GM18951 (cell line): ENCODE results near the gene OR52A1.
"Not testable (repeated sequence)": the region's sequence is repeated elsewhere in the genome, so short reads cannot be mapped to it uniquely, and the experiment has no call there.

Source experiments
- POLR2A ChIP-seq: IDR thresholded peaks from 4 replicates; pipeline ENCODE4 v1.6.1; 2011; ENCODE audit warnings: mild to moderate bottlenecking; ENCODE audit not compliant: insufficient read length, insufficient read depth; ENCODE audit errors: extremely low read depth
- in situ Hi-C: fragments of 300-500 bp; cut with MboI; formaldehyde crosslinking; loops from one replicate; pipeline ENCODE4 v1.12.0; 2022; ENCODE audit warnings: low sequenced_read_pairs, mixed read lengths, inconsistent platforms; ENCODE audit not compliant: unreplicated experiment

Gene OR52A1

DNA sequence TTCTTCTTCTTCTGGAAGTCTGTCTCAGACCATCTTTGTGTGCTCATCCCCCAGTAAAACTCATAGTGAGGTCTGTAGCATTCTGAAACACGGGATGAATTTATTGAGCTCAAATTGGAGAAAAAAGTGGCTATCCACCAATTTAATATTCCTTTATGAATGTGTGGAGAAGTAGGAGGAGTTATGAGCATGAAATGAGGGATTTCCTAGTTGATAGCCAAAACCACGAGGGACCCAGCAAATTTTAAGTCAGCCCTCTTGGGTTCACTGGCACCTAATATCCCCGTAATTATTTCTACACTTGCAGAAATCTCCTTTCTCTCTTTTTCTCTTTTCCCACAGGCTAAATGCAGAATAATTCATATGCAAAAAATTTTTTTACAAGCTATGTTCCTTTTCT lies at the start of gene OR52A1:
OR52A1 (minus strand) TSS at position 101 of the 400 bp plus-strand sequence. CDS start 2,388 bp downstream, outside the sequence.
- no peak for TF ChIP-seq POLR2A
- in situ Hi-C loops = no loop called here

DNA sequence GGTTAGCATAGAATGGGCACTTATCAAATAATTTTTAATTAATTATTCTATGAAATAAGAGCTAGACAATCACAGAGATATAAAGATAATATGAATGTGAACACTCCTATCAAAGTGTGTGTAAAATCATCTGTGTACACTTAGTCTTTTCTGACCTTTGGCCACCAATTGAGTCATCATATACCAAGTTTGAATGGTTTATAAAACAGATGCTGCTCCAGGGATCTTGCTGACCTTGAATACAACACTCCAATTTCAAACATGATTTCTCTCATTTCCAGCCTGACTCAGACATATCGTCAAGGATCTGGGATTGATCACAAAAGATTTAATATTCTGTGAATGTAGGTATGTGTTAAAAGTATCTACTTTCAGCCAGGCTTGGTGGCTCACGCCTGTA lies 48.8 kb upstream of the OR52A1 start:
- no peak for TF ChIP-seq POLR2A
- in situ Hi-C loops = loop anchor here (10.0 kb wide), 1 partner anchor 161 kb away; no protein-coding TSS in a partner anchor

DNA sequence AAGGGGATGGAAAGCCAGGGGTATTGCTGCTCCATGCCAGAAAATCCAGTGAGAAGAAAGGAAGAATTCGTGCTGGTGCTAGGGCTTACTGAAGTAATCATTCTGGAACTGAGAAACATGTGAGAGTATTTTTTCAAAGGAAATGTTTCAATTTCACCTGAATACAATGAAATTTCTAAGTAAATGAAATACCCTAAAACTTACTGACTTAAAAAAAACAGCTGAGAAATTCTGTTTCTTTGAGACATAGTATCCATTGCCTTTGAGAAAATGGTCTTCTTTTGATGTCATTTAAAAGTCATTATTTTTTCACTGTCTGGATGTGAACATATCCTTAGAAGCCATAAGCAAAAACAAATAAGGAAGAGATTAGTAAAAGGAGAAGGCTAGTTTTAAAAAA lies 46.0 kb upstream of the OR52A1 start, which contains the start of gene OR51V1:
OR51V1 (minus strand) TSS at position 101 of the 400 bp plus-strand sequence; CDS start at position 101, 0 bp downstream.
- in situ Hi-C loops = loop anchor here (10.0 kb wide), 1 partner anchor 164 kb away; no protein-coding TSS in a partner anchor
- TF ChIP-seq POLR2A = no peak

DNA sequence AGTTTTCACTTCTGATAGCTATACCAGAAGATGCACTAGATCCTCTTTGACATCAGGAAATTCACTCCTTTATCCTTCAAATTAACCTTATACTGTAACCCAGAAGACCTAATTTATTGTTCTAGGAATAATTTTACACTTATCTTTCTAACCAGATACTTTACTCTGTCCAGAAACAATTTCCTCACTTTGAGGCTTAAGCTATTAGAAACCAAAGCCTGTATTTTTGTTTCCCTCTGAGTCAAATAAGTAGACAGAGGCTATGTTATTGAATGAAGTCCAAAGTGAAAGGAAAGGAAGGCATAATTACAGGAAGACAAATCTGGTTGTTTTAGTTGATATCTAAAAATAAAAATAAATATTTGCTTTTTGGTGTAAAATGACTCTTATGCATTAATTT lies 43.7 kb upstream of the OR52A1 start:
- TF ChIP-seq POLR2A = no peak
- in situ Hi-C loops = no loop called here

DNA sequence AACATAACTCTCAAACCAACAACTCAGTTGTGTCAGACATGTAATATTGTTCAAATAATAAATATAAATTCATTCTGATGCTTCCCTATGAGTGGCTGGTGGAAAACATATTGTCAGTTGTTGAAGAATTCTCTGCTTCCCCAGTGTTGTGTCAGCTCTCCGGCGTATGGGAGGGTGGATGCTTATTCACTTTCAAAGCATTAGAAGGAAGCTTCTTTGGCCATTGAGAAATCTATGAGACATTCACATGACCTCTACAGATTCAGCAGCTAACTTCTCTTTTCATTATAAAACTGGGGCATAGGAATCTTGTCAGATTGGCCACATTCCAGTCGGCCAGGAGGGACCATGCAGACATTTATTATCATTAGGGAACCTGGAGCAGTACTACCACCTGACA lies 43.0 kb upstream of the OR52A1 start:
- TF ChIP-seq POLR2A = no peak
- in situ Hi-C loops = no loop called here

DNA sequence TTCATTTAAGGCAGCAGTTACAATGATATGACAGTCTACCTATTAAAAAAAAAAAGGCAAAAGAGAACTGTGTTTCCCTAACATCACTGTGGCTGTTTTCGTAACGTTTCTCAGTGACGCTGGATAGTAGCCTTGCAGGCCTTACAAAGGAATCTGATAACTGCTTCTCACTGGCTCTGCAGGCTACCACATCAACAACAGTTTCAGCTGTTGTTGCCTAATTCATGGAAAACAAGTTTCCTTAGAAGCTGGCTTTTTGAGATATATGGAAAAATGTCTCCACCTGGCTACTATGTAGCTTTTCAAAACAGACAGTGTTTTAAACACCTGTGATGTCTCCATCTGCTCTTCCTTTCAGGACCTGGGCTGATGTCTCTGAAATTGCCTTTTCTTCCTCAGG lies 42.2 kb upstream of the OR52A1 start:
- in situ Hi-C loops = no loop called here
- TF ChIP-seq POLR2A = no peak

DNA sequence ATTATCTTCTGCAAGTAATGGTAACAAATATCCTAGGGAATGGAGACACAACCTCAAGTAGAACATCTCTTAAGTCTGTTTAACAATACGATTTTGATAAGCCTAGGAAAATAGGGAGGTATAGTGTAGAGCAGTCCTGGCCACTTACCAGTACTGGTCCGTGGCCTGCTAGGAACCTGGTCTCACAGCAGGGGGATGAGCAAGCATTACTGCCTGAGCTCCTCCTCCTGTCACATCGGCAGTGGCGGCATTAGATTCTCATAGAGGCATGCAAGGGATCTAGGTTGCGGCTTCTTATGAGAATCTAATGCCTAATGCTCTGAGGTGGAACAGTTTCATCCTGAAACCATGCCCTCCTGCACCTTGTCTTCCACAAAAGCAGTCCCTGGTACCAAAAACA lies 41.5 kb upstream of the OR52A1 start:
- in situ Hi-C loops = no loop called here
- TF ChIP-seq POLR2A = no peak

DNA sequence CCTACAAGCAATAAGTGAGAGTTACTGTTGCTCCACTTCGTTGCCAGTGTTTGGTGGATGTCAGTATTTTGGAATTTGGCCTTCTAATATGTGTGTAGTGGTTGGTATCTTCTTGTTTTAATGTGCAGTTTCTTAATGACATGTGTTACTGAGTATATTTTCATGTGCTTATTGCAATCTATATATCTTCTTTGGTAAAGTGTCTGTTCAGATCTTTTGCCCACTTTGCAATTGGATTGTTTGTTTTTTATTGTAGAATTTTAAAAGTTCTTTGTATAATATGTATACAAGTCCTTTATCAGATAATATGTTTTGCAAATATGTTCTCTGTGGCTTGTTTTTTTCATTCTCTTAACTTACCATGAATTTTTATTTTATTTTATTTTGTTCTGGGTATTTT lies 38.2 kb upstream of the OR52A1 start:
- in situ Hi-C loops = no loop called here
- no peak for TF ChIP-seq POLR2A

DNA sequence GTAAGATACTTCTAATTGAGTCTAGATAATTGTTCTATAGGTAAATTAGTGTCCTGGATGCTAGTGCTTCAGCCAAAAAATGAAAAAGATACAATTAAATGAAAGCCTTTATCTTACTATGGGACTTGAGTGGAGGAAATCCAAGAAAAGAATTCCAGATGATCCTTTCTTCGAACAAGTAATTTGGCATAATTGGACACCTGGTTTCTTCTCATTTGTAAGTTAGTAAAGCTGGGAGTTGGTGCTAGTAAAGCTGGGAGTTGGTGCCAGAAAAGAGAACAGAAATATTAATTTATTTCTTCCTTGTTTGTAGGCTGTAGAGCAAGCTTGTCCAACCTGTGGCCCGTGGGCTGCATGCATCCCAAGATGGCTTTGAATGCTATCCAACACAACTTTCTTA lies 33.6 kb upstream of the OR52A1 start:
- no peak for TF ChIP-seq POLR2A
- in situ Hi-C loops = no loop called here

DNA sequence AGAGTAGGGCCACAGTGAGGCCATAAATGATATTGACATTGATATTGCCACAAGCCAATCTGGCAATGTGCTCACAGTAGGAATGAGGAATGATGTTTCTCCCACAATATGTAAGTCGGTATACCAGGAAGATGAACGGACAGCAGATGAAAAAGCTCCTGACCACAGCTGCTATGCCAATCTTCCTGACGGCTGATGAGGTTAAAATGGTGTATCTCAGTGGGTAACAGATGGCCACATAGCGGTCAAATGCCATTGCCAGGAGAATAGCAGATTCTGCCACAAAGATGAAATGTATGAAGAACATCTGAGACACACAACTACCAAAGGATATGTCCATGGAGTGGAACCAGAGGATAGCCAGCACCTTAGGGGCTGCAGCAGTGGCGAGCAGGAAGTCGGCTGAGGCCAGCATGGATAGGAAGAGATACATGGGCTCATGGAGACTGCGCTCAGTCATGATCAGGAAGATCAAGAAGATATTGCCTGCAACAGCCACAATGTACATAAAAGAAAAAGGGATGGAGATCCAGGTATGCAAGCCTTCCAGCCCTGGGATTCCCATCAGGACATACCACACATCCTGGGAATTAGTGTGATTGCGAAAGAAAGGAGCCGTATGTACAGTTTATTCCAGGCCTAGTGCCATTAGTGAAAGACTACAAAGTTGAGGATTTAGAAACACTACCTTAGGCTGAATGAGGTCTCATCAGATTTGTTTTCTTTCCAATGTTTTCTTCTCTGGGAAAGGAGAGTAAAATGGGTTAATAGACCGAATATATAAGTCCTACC lies 23.7 kb upstream of the OR52A1 start:
- TF ChIP-seq POLR2A = no peak
- in situ Hi-C loops = no loop called here

DNA sequence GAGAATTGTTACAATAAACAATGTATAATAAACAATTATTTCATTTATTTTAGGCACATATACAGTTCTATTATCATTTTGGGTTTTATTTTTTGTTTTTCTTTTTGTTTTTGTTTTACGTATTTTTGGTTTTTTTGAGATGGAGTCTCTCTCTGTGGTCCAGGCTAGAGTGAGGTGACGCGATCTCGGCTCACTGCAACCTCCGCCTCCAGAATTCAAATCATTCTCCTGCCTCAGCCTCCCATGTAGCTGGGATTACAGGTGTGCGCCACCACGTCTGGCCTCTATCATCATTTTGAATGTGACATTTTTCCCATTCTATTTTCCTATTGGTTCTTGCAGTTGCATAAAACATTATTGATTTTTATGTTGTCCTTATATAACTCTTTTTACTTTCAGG lies 20.4 kb upstream of the OR52A1 start:
- in situ Hi-C loops = no loop called here
- no peak for TF ChIP-seq POLR2A

DNA sequence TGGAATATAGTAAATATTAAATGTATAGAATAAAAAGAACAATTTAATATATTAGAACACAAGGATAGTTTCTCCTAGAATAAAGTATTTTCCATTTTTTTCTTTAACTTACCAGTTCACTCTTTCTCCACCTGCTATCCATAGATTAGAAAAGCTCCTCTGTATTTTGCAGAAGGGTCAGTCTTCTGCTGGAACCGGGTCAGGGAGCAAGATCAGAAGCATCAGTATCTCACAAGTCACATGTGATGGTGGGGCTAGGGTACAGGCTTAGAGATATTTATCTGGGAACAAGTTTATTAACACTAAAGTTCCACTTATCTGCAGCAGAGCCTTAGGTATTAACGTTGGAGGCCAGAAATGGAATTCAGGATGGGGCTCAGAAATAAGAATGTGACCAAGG lies 17.3 kb upstream of the OR52A1 start:
- in situ Hi-C loops = no loop called here
- TF ChIP-seq POLR2A = no peak

DNA sequence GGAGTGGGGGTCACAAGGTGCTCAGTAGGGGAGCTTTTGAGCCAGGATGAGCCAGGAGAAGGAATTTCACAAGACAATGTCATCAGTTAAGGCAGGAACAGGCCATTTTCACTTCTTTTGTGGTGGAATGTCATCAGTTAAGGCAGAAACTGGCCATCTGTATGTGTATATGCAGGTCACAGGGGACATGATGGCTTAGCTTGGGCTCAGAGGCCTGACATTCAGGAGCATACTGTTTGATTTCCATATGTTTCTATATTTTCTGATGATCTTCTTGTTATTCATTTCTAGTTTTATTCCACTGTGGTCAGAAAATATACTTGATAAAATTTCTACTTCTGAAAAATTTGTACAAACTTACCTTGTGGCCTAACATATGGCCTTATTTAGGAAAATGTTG lies 11.3 kb upstream of the OR52A1 start:
- in situ Hi-C loops = not testable (repeated sequence)

DNA sequence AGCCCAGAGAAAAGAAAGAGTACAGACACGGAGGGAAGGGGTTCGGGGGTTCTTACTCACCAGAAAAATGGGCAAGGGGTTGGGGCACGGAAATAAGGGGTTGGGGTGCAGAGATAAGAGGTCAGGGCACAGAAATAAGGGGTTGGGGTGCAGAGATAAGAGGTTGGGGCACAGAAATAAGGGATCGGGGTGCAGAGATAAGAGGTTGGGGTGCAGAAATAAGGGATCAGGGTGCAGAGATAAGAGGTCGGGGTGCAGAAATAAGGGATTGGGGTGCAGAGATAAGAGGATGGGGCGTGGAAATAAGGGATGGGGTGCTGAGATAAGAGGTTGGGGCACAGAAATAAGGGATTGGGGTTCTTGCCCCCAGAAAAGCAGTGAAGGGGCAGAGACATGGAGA lies 10.2 kb upstream of the OR52A1 start:
- in situ Hi-C loops = not testable (repeated sequence)

DNA sequence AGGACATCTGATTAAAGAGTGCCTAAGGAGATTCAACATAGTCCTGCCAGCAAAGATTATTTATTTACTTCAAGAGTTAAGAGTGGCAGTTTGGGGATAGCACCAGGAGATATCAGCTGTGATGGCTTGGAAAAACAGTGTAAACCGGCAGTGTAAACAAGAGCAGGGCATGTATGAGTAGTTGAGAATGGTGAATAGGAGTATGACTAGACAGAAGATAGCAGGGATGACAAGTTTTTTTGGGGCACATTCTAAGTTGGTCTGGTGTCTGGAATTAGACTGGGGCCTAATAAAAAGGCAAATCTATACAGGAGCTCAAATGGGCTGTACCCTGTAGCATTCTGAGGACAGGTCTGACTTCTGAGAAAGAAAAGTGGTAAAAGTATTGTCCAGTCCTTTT lies 6.5 kb upstream of the OR52A1 start:
- in situ Hi-C loops = not testable (repeated sequence)

DNA sequence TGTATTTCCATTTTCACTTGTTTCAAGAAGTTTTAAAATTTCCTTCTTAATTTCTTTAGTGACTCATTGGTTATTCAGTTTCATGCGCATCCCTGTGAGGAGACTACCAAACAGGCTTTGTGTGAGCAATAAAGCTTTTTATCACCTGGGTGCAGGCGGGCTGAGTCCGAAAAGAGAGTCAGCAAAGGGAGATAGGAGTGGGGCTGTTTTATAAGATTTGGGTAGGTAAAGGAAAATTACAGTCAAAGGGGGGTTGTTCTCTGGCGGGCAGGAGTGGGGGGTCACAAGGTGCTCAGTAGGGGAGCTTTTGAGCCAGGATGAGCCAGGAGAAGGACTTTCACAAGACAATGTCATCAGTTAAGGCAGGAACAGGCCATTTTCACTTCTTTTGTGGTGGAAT lies 5.7 kb upstream of the OR52A1 start:
- in situ Hi-C loops = not testable (repeated sequence)
